Duodenal mucosa (tissue), 2 donors: Measurements from ENCODE around the gene SIL1.

Experiments used
- H3K27ac ChIP-seq: one replicate; pipeline ENCODE4 v1.7.0; 2013; ENCODE audit warnings: low read depth, low read length
- H3K27me3 ChIP-seq, 2 donors: one replicate each; pipeline ENCODE4 v1.7.0; 2013; ENCODE audit warnings: low read length in 2 of 2, control low read depth in 1 of 2; ENCODE audit not compliant: insufficient read depth in 2 of 2, control insufficient read depth in 1 of 2
- H3K36me3 ChIP-seq, 2 donors: one replicate each; pipeline ENCODE4 v1.7.0; 2013; ENCODE audit warnings: low read length in 2 of 2, control low read depth in 1 of 2; ENCODE audit not compliant: insufficient read depth in 2 of 2, control insufficient read depth in 1 of 2
- H3K4me1 ChIP-seq, 2 donors: one replicate each; pipeline ENCODE4 v1.7.0; 2013; ENCODE audit warnings: low read length in 2 of 2, control low read depth in 1 of 2; ENCODE audit not compliant: insufficient read depth in 2 of 2, control insufficient read depth in 1 of 2
- H3K4me3 ChIP-seq, 2 donors: one replicate each; pipeline ENCODE4 v1.7.0; 2013; ENCODE audit warnings: low read length in 2 of 2, low read depth in 1 of 2
- H3K9ac ChIP-seq, 2 donors: one replicate each; pipeline ENCODE4 v1.7.0; 2013; ENCODE audit warnings: low read length in 2 of 2, low read depth in 1 of 2
- H3K9me3 ChIP-seq, 2 donors: one replicate each; pipeline ENCODE4 v1.7.0; 2013; ENCODE audit warnings: low read length in 2 of 2, control low read depth in 1 of 2; ENCODE audit not compliant: control insufficient read depth in 1 of 2

SIL1 gene

DNA sequence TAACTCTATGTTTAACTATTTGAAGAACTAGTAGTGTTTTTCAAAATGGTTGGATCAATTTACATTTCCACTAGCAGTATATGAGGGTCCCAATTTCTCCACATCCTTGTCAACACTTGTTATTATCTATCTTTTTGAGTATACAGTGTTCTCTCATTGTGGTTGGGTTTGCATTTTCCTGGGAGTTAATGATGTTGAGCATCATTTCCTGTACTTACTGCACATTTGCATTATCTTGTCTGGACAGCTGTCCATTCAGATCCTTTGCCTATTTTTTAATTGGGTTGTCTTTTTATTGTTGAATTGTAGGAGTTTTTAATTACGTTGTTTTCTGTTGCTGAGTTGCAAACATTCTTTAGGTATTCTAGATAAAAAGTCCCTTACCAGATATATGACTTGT lies 219.6 kb downstream of the SIL1 start:
- Histone ChIP-seq H3K9me3 (no peaks in the 10 kb centered on the region), H3K9ac (no peak overlapping the region), H3K27ac (no peak overlapping the region), H3K4me3 (no peak overlapping the region), H3K4me1 (peaks cover 0 to 8% of the 10 kb centered on the region in 2 donors), H3K36me3 (peaks cover 0 to under 1% of the 10 kb centered on the region in 2 donors), H3K27me3 (no peaks in the 10 kb centered on the region)

DNA sequence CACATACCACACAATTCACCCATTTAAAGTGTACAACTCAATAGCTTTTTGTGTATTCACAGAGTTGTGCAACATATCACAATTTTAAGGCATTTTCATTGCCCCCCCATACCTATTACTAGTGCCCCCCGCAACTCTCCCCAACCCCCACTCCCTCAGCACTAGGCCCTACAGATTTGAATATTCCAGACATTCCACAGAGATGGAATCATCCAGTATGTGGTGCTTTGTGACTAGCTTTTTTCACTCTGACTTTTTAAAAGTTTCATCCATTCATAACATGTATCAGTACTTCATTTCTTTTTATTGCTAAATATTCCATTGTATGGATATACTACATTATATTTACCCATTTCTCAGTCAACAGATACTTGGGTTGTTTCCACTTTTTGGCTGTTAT lies 220.1 kb downstream of the SIL1 start:
- Histone ChIP-seq H3K36me3 (no peaks in the 10 kb centered on the region), H3K27me3 (no peaks in the 10 kb centered on the region), H3K4me1 (peaks cover 0 to 8% of the 10 kb centered on the region in 2 donors), H3K9me3 (no peaks in the 10 kb centered on the region), H3K9ac (no peak overlapping the region), H3K4me3 (no peak overlapping the region), H3K27ac (no peak overlapping the region)

DNA sequence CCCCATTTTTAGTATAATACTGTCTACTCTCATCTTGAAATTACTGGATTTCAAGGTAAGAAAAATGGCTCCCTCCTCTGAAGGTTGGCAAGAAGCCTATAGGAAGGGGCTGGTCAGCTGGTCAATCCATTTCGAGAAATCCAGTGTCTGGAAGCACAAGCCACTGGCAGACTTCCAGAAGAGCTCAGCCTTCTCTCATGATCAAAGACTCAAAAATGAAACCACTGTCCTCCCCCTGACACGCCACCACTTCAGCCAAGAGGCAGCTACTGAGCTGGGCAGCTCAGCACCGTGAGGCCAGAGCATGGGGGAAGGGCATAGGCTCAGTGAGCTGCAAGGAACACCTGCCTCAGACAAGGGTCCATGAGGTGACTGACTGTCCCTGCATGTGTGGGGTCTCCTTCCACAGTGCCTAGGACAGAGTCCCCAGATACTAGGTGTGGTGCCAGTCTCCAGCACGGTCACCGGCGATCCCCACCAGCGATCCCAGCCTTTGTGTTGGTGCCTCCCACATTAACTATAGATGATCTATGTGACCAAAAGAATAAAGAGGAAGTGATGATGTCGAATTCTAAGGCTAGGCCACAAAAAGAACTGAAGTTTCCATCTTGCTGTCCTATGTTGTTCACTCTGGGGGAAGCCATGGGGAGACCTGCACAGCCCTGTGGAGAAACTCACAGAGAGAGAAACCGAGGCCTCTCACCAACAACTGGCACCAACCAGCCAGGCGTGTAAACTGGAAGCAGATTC lies 222.9 kb downstream of the SIL1 start:
- Histone ChIP-seq H3K27me3 (no peaks in the 10 kb centered on the region), H3K9ac (no peak overlapping the region), H3K4me3 (no peak overlapping the region), H3K36me3 (no peaks in the 10 kb centered on the region), H3K9me3 (no peaks in the 10 kb centered on the region), H3K27ac (peak overlapping the region; percentile 5), H3K4me1 (peaks cover 0 to 8% of the 10 kb centered on the region in 2 donors)

DNA sequence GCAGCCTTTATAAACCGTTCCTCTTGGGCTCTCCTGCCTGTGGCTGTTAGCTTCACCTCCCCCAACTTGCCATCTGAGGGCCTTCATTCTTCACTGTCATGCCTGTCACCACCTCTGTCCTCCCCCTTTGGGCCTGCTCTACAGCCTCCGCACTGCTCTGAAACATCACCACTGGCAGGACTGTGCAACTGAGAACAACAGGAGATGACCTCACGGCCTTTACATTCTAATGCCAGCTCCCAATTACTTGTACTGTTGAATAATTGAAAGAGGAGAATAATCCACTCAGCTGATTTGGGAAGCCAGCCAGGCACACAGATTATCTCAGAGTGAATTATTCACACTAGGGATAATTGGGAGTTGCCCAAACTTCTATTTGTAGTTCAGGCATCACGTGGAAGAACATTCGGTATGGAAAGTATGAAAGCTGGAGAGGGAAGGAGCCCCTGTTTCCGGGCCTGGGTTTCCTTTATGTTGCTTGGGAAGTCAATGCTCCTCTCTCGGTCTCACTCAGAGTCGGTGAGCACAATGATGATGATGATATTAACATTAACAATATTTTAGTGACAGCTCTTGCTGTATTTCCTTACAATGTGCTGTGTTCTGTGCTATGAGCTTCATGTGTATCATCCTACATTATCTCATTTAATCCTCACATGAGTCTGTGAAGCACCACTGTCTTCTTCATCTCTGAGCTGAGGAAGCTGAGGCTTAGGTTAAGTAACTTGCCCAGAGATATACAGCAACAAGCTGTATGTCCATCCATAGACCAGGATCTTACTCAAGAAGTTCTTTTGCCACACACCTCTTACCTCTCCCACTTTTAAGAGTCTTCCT lies 223.7 kb downstream of the SIL1 start:
- H3K4me1 ChIP-seq, result peaks cover 0 to 8% of the 10 kb centered on the region in 2 donors
- no peak overlapping the region for H3K4me3 ChIP-seq
- H3K27ac ChIP-seq, result no peak overlapping the region
- no peak overlapping the region for H3K9ac ChIP-seq
- H3K9me3 ChIP-seq, result no peaks in the 10 kb centered on the region
- no peaks in the 10 kb centered on the region for H3K27me3 ChIP-seq
- H3K36me3 ChIP-seq, result no peaks in the 10 kb centered on the region

DNA sequence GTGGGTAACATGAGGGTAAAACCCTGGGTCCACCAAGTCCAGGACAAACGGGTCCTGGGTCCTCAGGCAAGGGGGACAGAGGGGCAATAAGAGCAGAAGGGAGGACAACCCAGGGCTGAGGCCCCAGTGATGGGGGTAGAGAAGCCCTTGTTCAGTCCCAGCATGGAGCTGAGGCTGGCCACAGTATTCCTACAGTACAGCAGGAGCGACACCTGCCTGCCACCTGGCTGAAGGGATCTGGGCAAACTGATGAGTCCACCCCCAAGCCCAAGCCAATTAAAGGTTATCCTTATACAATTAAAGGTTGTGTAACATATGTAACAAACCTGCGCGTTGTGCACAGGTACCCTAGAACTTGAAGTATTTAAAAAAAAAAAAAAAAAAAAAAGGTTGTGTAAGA lies 225.3 kb downstream of the SIL1 start:
- no peak overlapping the region for H3K27ac ChIP-seq
- H3K4me1 ChIP-seq, result peaks cover 10 to 16% of the 10 kb centered on the region in 2 donors
- no peaks in the 10 kb centered on the region for H3K36me3 ChIP-seq
- H3K4me3 ChIP-seq, result no peak overlapping the region
- no peaks in the 10 kb centered on the region for H3K27me3 ChIP-seq
- no peak overlapping the region for H3K9ac ChIP-seq
- no peaks in the 10 kb centered on the region for H3K9me3 ChIP-seq

DNA sequence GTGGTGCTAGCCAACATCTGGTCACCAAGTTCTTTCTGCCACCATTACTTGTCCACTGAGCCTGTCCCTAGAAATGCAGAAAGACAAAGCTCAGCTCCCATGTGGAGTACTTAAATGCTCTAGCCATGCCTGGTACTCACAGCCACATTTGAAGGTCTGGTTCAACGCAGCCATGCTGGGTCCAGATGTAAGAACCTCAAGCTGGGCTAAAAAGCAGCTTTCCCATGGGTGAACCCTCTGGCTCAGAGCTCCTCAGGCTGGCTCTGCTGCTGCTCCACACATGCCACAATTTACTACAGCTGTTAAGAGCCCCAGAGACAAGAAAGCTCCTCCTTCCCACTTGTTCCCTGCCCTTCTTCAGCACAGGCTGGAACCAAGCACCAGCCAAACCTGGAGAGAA lies 225.9 kb downstream of the SIL1 start:
- Histone ChIP-seq H3K27me3 (no peaks in the 10 kb centered on the region), H3K4me1 (peaks cover 16 to 22% of the 10 kb centered on the region in 2 donors), H3K9ac (no peak overlapping the region), H3K36me3 (no peaks in the 10 kb centered on the region), H3K4me3 (no peak overlapping the region), H3K27ac (no peak overlapping the region), H3K9me3 (no peaks in the 10 kb centered on the region)

DNA sequence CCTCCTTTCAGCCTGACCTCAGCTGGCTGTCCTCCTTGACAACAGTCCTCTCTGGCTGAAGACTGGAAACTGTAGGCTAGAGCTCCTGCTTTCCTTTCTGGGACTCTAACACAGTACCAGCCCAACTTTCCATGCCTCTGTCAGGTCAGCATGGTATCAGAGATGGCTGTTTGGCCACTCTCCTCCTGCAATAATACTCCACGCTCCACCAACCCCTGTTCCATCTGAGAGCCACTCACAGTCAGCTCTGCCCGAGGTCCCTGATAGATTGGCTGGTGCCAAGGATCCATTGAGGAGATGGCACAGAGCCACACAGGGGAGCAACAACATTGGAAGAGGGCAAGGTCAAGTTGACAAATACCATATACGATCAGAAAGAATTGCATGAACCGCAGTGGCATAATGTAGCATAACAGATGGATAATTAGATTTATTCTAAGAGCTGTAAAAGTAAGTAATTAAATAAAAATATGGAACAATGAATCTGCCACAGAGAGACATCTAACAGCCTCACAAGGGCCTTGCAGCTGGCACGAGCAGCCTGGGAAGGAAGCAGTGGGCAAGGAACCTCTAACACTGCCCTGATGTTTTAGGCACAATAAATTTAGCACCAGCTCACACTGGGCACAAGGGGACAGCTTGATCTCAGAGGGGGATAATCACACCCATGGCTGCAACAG lies 228.7 kb downstream of the SIL1 start:
- Histone ChIP-seq H3K36me3 (no peaks in the 10 kb centered on the region), H3K27ac (no peak overlapping the region), H3K9ac (no peak overlapping the region), H3K4me3 (no peak overlapping the region), H3K9me3 (no peaks in the 10 kb centered on the region), H3K4me1 (peaks cover 18 to 23% of the 10 kb centered on the region in 2 donors), H3K27me3 (no peaks in the 10 kb centered on the region)

DNA sequence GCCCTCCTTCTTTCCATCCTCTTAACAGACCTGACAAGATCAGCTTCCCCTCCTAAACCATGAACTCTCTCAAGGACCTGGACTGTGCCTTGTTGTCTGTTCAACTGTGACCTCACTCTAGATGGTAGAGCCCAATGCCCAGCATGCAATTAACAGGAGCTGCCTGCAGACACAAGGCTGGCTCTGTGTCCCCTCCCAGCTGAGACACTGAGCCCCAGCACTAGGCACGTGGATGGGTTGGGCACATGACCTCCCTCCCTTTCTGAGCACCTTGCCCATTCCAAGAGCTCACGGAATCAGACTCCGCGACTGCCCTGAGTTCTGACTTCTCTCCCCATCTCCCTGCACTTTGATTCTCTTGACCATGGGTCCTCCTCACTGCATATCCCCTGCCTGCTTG lies 229.6 kb downstream of the SIL1 start:
- no peaks in the 10 kb centered on the region for H3K9me3 ChIP-seq
- H3K27ac ChIP-seq, result no peak overlapping the region
- H3K4me3 ChIP-seq, result no peak overlapping the region
- no peaks in the 10 kb centered on the region for H3K27me3 ChIP-seq
- no peaks in the 10 kb centered on the region for H3K36me3 ChIP-seq
- peaks cover 18 to 30% of the 10 kb centered on the region in 2 donors for H3K4me1 ChIP-seq
- no peak overlapping the region for H3K9ac ChIP-seq

DNA sequence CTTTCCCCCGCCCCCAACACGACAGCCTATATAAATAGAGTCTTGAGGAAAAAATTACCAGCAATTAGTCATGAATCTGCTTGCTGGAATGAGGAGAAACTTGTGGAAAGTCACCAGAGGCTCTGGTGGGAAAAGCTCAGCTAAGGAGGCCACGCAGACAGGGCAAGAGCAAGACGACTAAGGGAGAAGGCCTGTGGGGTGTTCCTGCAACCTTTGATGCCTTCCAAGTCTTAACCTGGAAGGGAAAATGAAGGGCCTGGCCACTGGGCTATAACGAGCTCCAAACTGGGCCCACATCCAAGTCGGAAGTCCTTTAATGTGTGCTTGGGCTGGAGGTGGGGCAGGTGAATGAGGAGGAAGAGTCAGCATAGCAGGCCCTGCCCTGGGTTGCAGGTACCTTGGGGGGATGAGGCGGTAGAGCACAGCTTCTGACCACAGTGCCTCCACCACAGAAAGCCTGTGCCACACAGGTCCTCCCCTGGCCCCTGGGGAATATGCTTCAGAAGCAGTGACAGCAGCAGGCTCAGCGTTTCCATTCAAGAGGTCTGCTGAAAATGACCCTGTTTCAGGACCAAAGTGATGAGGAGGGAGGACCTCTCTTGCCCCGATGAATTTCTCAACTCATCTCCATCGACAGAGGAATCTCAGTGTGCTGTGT lies 230.2 kb downstream of the SIL1 start:
- Histone ChIP-seq H3K27ac (no peak overlapping the region), H3K4me1 (peaks cover 18 to 30% of the 10 kb centered on the region in 2 donors)

More for the DNA sequence above, 230.2 kb downstream of the SIL1 start:
- Histone ChIP-seq H3K9ac (no peak overlapping the region), H3K36me3 (no peaks in the 10 kb centered on the region), H3K27me3 (no peaks in the 10 kb centered on the region), H3K4me3 (no peak overlapping the region), H3K9me3 (no peaks in the 10 kb centered on the region)
